Measurements from ENCODE around the gene RASAL3.
"Not testable (repeated sequence)": the region's sequence is repeated elsewhere in the genome, so short reads cannot be mapped to it uniquely, and the experiment has no call there.

DNA sequence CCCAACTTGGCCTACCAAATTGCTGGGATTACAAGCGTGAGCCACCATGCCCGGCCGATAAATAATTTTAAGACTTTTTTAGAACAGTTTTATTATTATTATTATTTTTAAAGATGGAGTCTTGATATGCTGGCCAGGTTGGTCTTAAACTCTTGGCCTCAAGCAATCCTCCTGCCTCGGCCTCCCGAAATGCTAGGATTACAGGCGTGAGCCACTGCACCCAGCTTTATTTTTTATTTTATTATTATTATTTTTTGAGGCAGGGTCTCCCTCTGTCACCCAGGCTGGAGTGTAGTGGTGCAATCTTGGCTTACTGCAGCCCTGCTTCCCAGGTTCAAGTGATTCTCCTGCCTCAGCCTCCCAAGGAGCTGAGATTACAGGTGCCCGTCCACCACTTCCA, 16.7 kb upstream of the RASAL3 start:
- TF ChIP-seq POLR2A, POLR2AphosphoS5 (IDR thresholded peaks at IDR 0.05): not testable (repeated sequence)

Data from upper lobe of left lung (tissue), 4 donors.